ENCODE data around the gene MTG2. TPM values are rescaled to one million over a fixed set of nuclear protein-coding genes. Genes with fewer than 3 reads are reported as not detected.

Gene MTG2
- total and polyA plus RNA-seq, 2 of the 8 experiments (the other 6 are each of a cell fraction or from before 2014, with no cell fraction given) = 14.4 to 22.8 TPM

DNA sequence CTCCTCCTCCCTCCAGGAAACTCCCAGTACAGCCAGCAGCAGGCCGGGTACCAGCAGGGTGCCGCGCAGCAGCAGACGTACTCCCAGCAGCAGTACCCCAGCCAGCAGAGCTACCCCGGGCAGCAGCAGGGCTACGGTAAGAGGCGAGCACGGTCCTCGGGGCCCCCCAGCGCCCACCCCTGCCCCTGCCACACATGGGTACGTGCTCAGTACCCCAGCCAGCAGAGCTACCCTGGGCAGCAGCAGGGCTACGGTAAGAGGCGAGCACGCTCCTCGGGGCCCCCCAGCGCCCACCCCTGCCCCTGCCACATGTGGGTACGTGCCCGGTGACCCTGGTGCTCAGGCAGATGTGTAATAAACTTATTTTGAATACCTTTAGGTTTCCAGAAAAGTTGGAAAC lies 10.2 kb upstream of the MTG2 start (continued):
- no peak for TF ChIP-seq ZNF274 (IDR thresholded peaks at IDR 0.05; ENCODE audit: borderline replicate concordance, extremely low read depth, low read length)
- TF ChIP-seq, protein P1, sequence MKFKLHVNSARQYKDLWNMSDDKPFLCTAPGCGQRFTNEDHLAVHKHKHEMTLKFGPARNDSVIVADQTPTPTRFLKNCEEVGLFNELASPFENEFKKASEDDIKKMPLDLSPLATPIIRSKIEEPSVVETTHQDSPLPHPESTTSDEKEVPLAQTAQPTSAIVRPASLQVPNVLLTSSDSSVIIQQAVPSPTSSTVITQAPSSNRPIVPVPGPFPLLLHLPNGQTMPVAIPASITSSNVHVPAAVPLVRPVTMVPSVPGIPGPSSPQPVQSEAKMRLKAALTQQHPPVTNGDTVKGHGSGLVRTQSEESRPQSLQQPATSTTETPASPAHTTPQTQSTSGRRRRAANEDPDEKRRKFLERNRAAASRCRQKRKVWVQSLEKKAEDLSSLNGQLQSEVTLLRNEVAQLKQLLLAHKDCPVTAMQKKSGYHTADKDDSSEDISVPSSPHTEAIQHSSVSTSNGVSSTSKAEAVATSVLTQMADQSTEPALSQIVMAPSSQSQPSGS (IDR thresholded peaks at IDR 0.05; ENCODE audit: low read length) = no peak
- TF ChIP-seq, protein P2, sequence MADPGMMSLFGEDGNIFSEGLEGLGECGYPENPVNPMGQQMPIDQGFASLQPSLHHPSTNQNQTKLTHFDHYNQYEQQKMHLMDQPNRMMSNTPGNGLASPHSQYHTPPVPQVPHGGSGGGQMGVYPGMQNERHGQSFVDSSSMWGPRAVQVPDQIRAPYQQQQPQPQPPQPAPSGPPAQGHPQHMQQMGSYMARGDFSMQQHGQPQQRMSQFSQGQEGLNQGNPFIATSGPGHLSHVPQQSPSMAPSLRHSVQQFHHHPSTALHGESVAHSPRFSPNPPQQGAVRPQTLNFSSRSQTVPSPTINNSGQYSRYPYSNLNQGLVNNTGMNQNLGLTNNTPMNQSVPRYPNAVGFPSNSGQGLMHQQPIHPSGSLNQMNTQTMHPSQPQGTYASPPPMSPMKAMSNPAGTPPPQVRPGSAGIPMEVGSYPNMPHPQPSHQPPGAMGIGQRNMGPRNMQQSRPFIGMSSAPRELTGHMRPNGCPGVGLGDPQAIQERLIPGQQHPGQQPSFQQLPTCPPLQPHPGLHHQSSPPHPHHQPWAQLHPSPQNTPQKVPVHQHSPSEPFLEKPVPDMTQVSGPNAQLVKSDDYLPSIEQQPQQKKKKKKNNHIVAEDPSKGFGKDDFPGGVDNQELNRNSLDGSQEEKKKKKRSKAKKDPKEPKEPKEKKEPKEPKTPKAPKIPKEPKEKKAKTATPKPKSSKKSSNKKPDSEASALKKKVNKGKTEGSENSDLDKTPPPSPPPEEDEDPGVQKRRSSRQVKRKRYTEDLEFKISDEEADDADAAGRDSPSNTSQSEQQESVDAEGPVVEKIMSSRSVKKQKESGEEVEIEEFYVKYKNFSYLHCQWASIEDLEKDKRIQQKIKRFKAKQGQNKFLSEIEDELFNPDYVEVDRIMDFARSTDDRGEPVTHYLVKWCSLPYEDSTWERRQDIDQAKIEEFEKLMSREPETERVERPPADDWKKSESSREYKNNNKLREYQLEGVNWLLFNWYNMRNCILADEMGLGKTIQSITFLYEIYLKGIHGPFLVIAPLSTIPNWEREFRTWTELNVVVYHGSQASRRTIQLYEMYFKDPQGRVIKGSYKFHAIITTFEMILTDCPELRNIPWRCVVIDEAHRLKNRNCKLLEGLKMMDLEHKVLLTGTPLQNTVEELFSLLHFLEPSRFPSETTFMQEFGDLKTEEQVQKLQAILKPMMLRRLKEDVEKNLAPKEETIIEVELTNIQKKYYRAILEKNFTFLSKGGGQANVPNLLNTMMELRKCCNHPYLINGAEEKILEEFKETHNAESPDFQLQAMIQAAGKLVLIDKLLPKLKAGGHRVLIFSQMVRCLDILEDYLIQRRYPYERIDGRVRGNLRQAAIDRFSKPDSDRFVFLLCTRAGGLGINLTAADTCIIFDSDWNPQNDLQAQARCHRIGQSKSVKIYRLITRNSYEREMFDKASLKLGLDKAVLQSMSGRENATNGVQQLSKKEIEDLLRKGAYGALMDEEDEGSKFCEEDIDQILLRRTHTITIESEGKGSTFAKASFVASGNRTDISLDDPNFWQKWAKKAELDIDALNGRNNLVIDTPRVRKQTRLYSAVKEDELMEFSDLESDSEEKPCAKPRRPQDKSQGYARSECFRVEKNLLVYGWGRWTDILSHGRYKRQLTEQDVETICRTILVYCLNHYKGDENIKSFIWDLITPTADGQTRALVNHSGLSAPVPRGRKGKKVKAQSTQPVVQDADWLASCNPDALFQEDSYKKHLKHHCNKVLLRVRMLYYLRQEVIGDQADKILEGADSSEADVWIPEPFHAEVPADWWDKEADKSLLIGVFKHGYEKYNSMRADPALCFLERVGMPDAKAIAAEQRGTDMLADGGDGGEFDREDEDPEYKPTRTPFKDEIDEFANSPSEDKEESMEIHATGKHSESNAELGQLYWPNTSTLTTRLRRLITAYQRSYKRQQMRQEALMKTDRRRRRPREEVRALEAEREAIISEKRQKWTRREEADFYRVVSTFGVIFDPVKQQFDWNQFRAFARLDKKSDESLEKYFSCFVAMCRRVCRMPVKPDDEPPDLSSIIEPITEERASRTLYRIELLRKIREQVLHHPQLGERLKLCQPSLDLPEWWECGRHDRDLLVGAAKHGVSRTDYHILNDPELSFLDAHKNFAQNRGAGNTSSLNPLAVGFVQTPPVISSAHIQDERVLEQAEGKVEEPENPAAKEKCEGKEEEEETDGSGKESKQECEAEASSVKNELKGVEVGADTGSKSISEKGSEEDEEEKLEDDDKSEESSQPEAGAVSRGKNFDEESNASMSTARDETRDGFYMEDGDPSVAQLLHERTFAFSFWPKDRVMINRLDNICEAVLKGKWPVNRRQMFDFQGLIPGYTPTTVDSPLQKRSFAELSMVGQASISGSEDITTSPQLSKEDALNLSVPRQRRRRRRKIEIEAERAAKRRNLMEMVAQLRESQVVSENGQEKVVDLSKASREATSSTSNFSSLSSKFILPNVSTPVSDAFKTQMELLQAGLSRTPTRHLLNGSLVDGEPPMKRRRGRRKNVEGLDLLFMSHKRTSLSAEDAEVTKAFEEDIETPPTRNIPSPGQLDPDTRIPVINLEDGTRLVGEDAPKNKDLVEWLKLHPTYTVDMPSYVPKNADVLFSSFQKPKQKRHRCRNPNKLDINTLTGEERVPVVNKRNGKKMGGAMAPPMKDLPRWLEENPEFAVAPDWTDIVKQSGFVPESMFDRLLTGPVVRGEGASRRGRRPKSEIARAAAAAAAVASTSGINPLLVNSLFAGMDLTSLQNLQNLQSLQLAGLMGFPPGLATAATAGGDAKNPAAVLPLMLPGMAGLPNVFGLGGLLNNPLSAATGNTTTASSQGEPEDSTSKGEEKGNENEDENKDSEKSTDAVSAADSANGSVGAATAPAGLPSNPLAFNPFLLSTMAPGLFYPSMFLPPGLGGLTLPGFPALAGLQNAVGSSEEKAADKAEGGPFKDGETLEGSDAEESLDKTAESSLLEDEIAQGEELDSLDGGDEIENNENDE (IDR thresholded peaks at IDR 0.05; ENCODE audit: insufficient replicate concordance, low read length) = no peak
- TF ChIP-seq PHF8 (conservative IDR thresholded peaks at IDR 0.05; ENCODE audit: low read depth, low read length) = no peak
- TF ChIP-seq CBX8 (IDR thresholded peaks at IDR 0.05; ENCODE audit: borderline replicate concordance, low read depth, low read length) = no peak
- TF ChIP-seq TAF1 (IDR thresholded peaks at IDR 0.05; ENCODE audit: low read depth, low read length) = no peak
- no peak for TF ChIP-seq RXRA (IDR thresholded peaks at IDR 0.05; ENCODE audit: insufficient read depth, low read depth, low read length)
- TF ChIP-seq RFX5 (IDR thresholded peaks at IDR 0.05; ENCODE audit: borderline replicate concordance, low read depth, low read length) = no peak
